ENCODE measurements around the gene LGR6. TPM values are rescaled to one million over a fixed set of nuclear protein-coding genes. Genes with fewer than 3 reads are reported as not detected.

The LGR6 gene
- polyA plus RNA-seq, 4 donors: 0.27 to 1.0 (median 0.28) TPM; not detected in 1

DNA sequence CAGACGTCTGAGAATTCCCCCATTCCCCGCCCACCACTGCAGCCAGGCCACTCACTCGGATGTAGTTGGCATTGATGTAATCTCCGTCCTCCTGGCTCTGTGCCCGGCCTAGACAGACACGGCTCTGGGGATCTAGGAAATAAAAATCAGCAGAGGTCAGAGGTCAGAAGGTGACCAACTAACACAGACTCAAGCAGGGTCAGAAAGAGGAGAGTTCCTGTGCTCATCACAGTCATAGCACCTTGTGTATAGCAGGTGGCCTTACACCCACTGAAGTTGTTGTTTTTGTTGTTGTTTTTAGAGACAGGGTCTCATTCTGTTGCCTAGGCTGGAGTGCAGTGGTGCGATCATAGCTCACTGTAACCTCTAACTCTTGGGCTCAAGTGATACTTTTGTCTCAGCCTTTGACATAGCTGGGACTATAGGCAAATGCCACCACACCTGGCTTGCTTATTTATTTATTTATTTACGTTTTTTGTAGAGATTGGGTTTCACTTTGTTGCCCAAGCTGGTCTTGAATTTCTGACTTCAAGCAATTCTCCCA lies 38.0 kb upstream of the LGR6 start:
- FAIRE-seq: no peak
- Histone ChIP-seq H3K27me3 (ENCODE audit: control insufficient read depth in 3 of 3, insufficient read depth in 3 of 3, low read length in 3 of 3) (no peaks in the 10 kb centered on the region), H3K9me3 (ENCODE audit: control insufficient read depth in 2 of 2, insufficient read depth in 1 of 2, low read depth in 1 of 2, low read length in 1 of 2) (no peaks in the 10 kb centered on the region), H3K4me3 (ENCODE audit: low read depth in 1 of 3, low read length in 3 of 3) (no peak overlapping the region), H3K36me3 (ENCODE audit: control insufficient read depth in 3 of 3, insufficient read depth in 2 of 3, low read depth in 1 of 3, low read length in 3 of 3) (peaks cover 0 to 3% (median 0%) of the 10 kb centered on the region in 3 donors), H3K4me1 (ENCODE audit: control insufficient read depth in 3 of 3, insufficient read depth in 2 of 3, low read depth in 1 of 3, low read length in 2 of 3) (peaks cover 0 to 3% (median 0%) of the 10 kb centered on the region in 3 donors), H3K27ac (ENCODE audit: low read depth in 1 of 3, low read length in 2 of 3) (no peak overlapping the region)
- DNase-seq: peak; percentile 19 to 57
- 22 to 36% (median 32%) methylated on average over 8 of the region's 8 CpGs for WGBS, 3 donors

DNA sequence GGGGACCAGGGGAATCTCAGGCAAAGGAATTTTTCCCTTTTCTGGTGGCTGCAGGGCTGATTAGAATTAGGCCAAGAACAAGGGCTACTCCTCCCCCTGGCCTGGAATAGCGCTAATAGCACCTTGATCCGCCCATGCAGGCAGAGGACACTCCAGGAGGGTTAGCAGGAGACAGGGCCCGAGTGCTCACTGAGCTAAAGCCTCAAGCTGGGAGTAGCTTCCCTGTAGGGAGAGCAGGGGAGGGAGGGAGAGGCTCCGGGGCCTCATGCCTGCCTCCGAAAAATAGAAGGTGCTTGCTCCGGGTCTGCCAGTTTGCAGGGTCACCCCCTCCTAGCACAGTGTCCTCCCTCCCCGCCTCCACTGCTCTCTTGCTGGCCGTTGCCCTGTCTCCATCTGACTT lies 37.0 kb upstream of the LGR6 start:
- H3K4me3 ChIP-seq (ENCODE audit: low read depth in 1 of 3, low read length in 3 of 3): no peak overlapping the region
- no peak for FAIRE-seq
- no peak overlapping the region for H3K27ac ChIP-seq (ENCODE audit: low read depth in 1 of 3, low read length in 2 of 3)
- no peaks in the 10 kb centered on the region for H3K36me3 ChIP-seq (ENCODE audit: control insufficient read depth in 3 of 3, insufficient read depth in 2 of 3, low read depth in 1 of 3, low read length in 3 of 3)
- H3K4me1 ChIP-seq (ENCODE audit: control insufficient read depth in 3 of 3, insufficient read depth in 2 of 3, low read depth in 1 of 3, low read length in 2 of 3): peaks cover 0 to 3% (median 0%) of the 10 kb centered on the region in 3 donors
- no peaks in the 10 kb centered on the region for H3K27me3 ChIP-seq (ENCODE audit: control insufficient read depth in 3 of 3, insufficient read depth in 3 of 3, low read length in 3 of 3)
- DNase-seq: no peak
- no peaks in the 10 kb centered on the region for H3K9me3 ChIP-seq (ENCODE audit: control insufficient read depth in 2 of 2, insufficient read depth in 1 of 2, low read depth in 1 of 2, low read length in 1 of 2)
- 77 to 90% (median 83%) methylated on average over 7 to 8 of the region's 8 CpGs for WGBS, 3 donors

DNA sequence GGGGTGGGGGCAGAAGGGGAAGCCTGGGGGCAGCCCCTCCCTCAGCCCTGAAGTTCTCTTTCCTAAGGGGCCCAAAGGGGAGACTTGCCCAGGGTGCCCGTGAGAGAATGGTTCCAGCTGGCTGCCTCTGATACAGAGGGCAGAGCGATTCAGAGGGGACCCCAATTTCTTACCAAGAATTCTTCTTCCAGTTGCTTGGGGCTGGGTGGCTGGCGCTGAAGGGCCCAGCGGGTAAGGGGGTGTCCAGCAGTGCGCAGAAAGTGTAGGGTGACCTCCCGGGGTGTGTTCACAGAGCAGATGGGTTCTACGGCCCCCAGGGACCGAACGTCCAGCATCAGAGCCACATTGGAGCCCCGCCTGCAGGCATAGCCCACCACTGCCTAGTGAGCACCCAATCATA lies 35.7 kb upstream of the LGR6 start:
- Histone ChIP-seq H3K4me3 (ENCODE audit: low read depth in 1 of 3, low read length in 3 of 3) (no peak overlapping the region), H3K27ac (ENCODE audit: low read depth in 1 of 3, low read length in 2 of 3) (no peak overlapping the region), H3K36me3 (ENCODE audit: control insufficient read depth in 3 of 3, insufficient read depth in 2 of 3, low read depth in 1 of 3, low read length in 3 of 3) (no peaks in the 10 kb centered on the region), H3K4me1 (ENCODE audit: control insufficient read depth in 3 of 3, insufficient read depth in 2 of 3, low read depth in 1 of 3, low read length in 2 of 3) (peaks cover 0 to 6% (median 3%) of the 10 kb centered on the region in 3 donors), H3K27me3 (ENCODE audit: control insufficient read depth in 3 of 3, insufficient read depth in 3 of 3, low read length in 3 of 3) (no peaks in the 10 kb centered on the region), H3K9me3 (ENCODE audit: control insufficient read depth in 2 of 2, insufficient read depth in 1 of 2, low read depth in 1 of 2, low read length in 1 of 2) (no peaks in the 10 kb centered on the region)
- 87 to 96% (median 90%) methylated on average over 10 of the region's 10 CpGs for WGBS, 3 donors
- no peak for FAIRE-seq
- no peak for DNase-seq

DNA sequence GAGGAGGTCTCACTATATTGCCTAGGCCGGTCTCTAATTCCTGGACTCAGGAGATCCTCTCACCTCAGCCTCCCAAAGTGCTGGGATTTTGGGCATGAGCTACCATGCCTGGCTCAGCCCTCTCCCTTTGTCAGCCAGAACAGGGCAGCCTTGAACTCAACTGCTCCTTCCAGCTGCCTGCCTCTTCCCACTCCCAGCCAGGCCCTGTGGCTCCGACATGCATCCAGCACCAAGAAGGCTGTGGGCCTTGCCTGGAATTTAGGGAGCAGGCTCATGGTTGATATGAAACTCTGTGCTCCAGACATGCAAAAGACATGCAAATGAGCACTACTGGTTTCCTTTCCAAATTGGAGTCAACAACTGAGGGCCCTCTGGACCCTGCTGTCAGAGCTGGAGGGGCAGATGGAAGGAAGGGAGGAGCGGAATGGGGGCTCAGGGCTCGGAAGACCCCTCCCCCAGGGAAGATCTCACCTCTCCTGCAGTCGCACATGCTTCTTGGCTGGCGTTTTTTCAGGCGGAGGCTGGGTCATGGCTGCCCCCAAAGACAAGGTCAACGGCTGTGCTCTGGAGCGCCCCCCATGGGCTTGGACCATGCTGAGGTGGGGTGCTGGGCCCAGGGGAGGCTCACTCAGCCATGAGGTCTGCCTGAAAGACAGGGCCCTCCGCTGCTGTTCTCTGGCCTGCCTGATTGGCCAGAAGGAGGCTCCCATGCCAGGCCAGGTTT lies 34.6 kb upstream of the LGR6 start:
- H3K27ac ChIP-seq (ENCODE audit: low read depth in 1 of 3, low read length in 2 of 3): peak overlapping the region in 1 of 3 donors; percentile 94
- DNase-seq: no peak
- H3K4me1 ChIP-seq (ENCODE audit: control insufficient read depth in 3 of 3, insufficient read depth in 2 of 3, low read depth in 1 of 3, low read length in 2 of 3): peaks cover 0 to 12% (median 3%) of the 10 kb centered on the region in 3 donors
- no peak for FAIRE-seq
- no peaks in the 10 kb centered on the region for H3K27me3 ChIP-seq (ENCODE audit: control insufficient read depth in 3 of 3, insufficient read depth in 3 of 3, low read length in 3 of 3)
- peak overlapping the region in 2 of 3 donors; percentile 2 to 51 for H3K4me3 ChIP-seq (ENCODE audit: low read depth in 1 of 3, low read length in 3 of 3)
- 76 to 85% (median 81%) methylated on average over 10 of the region's 10 CpGs for WGBS, 3 donors
- no peaks in the 10 kb centered on the region for H3K36me3 ChIP-seq (ENCODE audit: control insufficient read depth in 3 of 3, insufficient read depth in 2 of 3, low read depth in 1 of 3, low read length in 3 of 3)
- no peaks in the 10 kb centered on the region for H3K9me3 ChIP-seq (ENCODE audit: control insufficient read depth in 2 of 2, insufficient read depth in 1 of 2, low read depth in 1 of 2, low read length in 1 of 2)

DNA sequence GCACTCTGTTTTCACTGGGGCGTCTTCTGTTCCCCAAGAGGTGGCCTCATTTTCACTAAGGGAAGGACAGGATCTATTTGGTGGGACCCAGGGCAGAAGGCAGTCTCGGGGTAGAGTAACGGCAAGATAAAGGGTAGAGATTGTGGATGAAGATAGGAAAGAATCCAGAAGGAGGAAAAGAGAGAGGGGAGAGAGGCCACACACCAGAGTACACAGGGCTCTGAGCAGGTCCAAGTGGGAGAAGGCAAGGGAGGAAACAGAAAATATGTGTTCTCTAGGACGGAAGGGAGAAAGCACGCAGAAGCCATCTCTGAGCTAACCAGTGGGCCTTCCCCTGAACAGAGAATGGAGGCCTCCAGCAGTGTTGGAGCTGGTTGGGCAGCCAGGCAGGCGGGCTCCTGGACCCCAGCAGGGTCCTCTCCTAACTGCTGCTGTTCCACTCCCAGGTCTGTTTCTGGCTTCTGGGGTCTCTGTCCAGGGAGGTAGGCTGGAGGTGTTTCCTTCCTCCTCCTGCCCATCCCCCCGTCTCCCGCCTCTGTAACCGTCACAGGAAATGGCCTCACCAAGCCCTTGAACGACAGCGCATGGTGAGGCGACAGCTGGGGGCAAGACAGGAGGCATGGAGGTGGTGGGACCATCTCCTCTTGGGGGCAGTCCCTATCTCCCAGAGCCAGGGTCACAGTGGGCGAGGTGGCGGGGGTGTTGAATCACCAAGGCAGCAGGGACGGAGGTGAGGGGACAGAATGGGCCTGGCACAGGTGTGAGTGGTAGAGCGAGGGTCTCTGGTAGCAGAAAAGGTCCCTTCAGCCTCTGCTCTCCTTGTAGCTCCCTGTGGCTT lies 33.8 kb upstream of the LGR6 start:
- WGBS, 3 donors: 61 to 80% (median 69%) methylated on average over 15 to 16 of the region's 16 CpGs
- no peak for FAIRE-seq
- no peaks in the 10 kb centered on the region for H3K9me3 ChIP-seq (ENCODE audit: control insufficient read depth in 2 of 2, insufficient read depth in 1 of 2, low read depth in 1 of 2, low read length in 1 of 2)

DNA sequence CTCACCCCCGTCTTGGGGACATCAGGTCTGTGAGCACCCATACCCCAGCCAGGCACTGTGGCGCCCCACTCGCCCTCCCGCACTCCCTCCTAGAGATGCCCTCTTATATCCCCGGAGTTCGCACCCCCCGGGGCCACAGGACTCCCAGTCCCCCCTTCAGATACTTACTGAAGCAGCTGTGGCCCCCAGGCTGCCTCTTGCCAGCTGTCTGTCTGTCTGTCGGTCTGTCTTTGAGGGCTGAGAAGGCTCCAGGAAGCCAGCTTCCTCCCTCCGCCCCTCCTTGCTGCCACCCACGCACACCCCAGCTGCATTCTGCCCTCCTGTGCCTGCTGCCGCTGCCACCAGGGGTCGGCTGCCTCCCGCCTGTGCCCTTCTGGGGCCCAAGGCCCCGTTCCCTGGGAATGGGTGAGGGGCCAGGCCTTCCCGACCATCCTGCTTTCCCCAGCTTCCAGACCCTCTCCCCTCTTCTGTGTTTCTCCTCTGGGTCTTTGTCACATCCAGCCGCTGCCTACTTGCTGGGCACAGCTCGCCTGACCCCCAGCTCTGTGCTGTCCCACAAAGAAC lies 33.1 kb upstream of the LGR6 start, which contains the start of gene PTPN7:
Gene PTPN7 (minus strand): TSS at position 226 of the 564 bp plus-strand sequence. CDS start 1,200 bp downstream, outside the sequence.
- Histone ChIP-seq H3K27me3 (ENCODE audit: control insufficient read depth in 3 of 3, insufficient read depth in 3 of 3, low read length in 3 of 3) (no peaks in the 10 kb centered on the region), H3K9me3 (ENCODE audit: control insufficient read depth in 2 of 2, insufficient read depth in 1 of 2, low read depth in 1 of 2, low read length in 1 of 2) (no peaks in the 10 kb centered on the region), H3K4me1 (ENCODE audit: control insufficient read depth in 3 of 3, insufficient read depth in 2 of 3, low read depth in 1 of 3, low read length in 2 of 3) (peaks cover 0 to 12% (median 0%) of the 10 kb centered on the region in 3 donors), H3K4me3 (ENCODE audit: low read depth in 1 of 3, low read length in 3 of 3) (peak within 1 kb of the TSS; percentile 5 to 51 (median 22)), H3K36me3 (ENCODE audit: control insufficient read depth in 3 of 3, insufficient read depth in 2 of 3, low read depth in 1 of 3, low read length in 3 of 3) (no peaks in the 10 kb centered on the region), H3K27ac (ENCODE audit: low read depth in 1 of 3, low read length in 2 of 3) (peak within 1 kb of the TSS in 2 of 3 donors; percentile 73 to 94)
- no peak for DNase-seq
- FAIRE-seq: no peak
- 54 to 62% (median 59%) methylated on average over 15 to 17 of the region's 17 CpGs for WGBS, 3 donors

More for the DNA sequence above, 33.8 kb upstream of the LGR6 start:
- Histone ChIP-seq H3K36me3 (ENCODE audit: control insufficient read depth in 3 of 3, insufficient read depth in 2 of 3, low read depth in 1 of 3, low read length in 3 of 3) (no peaks in the 10 kb centered on the region), H3K4me1 (ENCODE audit: control insufficient read depth in 3 of 3, insufficient read depth in 2 of 3, low read depth in 1 of 3, low read length in 2 of 3) (peaks cover 0 to 12% (median 3%) of the 10 kb centered on the region in 3 donors), H3K27me3 (ENCODE audit: control insufficient read depth in 3 of 3, insufficient read depth in 3 of 3, low read length in 3 of 3) (no peaks in the 10 kb centered on the region), H3K4me3 (ENCODE audit: low read depth in 1 of 3, low read length in 3 of 3) (peak overlapping the region; percentile 5 to 51 (median 22)), H3K27ac (ENCODE audit: low read depth in 1 of 3, low read length in 2 of 3) (peak overlapping the region in 2 of 3 donors; percentile 73 to 94)
- no peak for DNase-seq

DNA sequence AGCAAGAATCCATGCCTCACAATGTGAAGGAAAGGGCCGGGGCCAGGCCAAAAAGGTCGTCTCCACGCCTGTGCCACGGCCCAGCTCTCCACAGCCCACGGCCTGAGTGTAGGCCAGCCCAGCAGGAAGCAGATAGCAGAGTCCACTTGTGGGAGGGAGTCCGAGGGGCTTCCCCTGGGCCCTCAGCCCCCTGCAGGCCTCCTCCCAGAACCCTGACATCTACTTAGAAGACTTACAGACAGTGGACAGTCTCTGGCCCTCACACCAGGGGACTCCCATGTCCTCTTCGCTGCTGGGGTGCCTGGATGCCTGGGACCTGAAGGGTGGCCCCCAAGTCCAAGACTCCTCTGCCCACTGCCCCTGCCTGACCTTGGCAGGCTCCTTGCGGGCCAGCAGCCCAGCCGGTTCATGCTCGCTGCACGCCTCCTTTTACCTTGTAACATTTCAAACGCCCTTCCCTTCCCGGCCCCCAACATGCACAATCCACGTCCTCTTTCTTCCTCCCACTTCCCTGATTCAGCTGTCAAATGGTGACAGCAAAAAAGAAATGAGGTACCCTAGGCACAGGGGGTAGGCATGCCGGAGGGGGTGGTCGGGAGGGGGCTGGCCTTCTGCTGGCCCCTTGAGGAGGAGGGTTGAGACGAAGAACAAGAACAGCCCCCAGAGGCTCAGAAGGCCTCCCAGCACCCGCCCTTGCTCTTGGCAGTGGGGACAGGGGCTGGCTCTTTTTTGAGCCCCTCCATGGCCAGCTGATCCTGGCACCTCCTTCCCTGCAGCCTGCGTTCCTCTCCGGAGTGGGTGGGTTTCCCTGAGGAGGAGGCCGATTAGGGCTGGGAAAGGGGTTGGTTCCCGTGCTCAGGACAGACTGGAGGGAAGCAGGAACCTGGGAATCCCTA lies 32.2 kb upstream of the LGR6 start:
- Histone ChIP-seq H3K27me3 (ENCODE audit: control insufficient read depth in 3 of 3, insufficient read depth in 3 of 3, low read length in 3 of 3) (no peaks in the 10 kb centered on the region), H3K4me3 (ENCODE audit: low read depth in 1 of 3, low read length in 3 of 3) (peak overlapping the region in 1 of 3 donors; percentile 51), H3K4me1 (ENCODE audit: control insufficient read depth in 3 of 3, insufficient read depth in 2 of 3, low read depth in 1 of 3, low read length in 2 of 3) (peaks cover 0 to 12% (median 0%) of the 10 kb centered on the region in 3 donors), H3K27ac (ENCODE audit: low read depth in 1 of 3, low read length in 2 of 3) (peak overlapping the region in 2 of 3 donors; percentile 73 to 94), H3K36me3 (ENCODE audit: control insufficient read depth in 3 of 3, insufficient read depth in 2 of 3, low read depth in 1 of 3, low read length in 3 of 3) (no peaks in the 10 kb centered on the region), H3K9me3 (ENCODE audit: control insufficient read depth in 2 of 2, insufficient read depth in 1 of 2, low read depth in 1 of 2, low read length in 1 of 2) (no peaks in the 10 kb centered on the region)
- no peak for DNase-seq
- no peak for FAIRE-seq
- 65 to 81% (median 70%) methylated on average over 20 to 22 of the region's 22 CpGs for WGBS, 3 donors
